GM19025 (cell line): ENCODE results near the gene ZSWIM8.
A peak's percentile ranks its signal among the peaks of the same experiment; 100 is the strongest.
"Not testable (repeated sequence)": the region's sequence is repeated elsewhere in the genome, so short reads cannot be mapped to it uniquely, and the experiment has no call there.

ENCODE experiments used
- ATAC-seq: cut with Tn5 transposase; IDR thresholded peaks from one replicate; pipeline ENCODE4 v1.9.1; 2021; ENCODE audit warnings: mild to moderate bottlenecking, low read depth, moderate library complexity; ENCODE audit not compliant: unreplicated experiment

The ZSWIM8 gene

DNA sequence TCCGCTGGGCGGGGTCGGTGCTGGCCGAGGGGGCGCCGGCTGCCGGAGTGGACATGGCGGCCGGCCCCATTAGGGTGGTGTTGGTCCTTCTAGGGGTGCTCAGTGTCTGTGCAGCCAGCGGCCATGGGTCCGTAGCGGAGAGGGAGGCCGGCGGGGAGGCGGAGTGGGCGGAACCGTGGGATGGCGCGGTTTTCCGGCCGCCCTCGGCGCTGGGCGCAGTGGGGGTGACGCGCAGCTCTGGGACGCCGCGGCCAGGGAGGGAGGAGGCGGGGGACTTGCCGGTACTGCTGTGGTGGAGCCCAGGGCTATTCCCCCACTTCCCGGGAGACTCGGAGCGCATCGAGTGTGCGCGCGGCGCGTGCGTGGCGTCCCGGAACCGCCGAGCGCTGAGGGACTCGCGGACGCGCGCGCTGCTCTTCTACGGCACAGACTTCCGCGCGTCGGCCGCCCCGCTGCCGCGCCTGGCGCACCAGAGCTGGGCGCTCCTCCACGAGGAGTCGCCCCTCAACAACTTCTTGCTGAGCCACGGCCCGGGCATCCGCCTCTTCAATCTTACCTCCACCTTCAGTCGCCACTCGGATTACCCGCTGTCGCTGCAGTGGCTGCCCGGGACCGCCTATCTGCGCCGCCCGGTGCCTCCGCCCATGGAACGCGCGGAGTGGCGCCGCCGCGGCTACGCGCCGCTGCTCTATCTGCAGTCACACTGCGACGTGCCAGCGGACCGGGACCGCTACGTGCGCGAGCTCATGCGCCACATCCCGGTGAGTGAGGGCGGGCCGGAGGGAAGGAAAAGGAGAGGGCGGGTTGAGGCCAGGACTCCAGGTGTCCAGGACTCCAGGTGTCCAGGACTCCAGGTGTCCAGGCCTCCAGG, 12.9 kb upstream of the ZSWIM8 start:
- peak; percentile 64 for ATAC-seq

DNA sequence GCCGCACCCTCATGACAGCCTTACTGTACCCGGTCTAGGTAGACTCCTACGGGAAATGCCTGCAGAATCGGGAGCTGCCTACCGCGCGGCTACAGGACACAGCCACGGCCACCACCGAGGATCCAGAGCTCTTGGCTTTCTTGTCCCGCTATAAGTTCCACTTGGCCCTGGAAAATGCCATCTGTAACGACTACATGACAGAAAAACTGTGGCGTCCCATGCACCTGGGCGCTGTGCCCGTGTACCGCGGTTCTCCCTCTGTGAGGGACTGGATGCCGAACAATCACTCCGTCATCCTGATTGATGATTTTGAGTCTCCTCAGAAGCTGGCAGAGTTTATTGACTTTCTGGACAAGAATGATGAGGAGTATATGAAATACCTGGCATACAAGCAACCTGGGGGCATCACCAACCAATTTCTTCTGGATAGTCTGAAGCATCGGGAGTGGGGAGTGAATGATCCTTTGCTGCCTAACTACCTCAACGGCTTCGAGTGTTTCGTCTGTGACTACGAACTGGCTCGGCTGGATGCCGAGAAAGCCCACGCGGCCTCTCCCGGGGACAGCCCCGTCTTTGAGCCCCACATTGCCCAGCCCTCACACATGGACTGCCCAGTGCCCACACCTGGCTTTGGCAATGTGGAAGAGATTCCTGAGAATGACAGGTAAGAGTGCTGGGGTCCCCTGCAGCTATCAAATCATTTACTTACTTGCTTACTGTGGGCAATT, 12.1 kb upstream of the ZSWIM8 start:
- no peak for ATAC-seq

DNA sequence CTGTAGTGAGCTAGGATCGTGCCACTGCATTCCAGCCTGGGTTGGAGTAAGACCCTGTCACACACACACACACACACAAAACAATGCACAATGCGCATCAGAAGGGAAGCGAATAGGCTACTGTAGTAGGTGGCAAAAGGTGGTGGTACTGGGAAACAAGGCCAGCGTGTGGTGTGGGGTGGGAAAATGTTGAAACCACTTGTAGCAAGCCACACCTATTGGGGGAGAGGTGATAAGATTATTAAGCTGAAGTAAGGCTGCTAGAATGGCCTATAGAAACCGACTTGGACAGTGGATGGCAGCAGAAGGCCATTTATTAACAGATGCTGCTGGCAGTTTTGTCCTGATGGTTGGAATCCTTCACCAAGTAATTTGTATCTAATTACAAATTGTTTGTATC, 10.8 kb upstream of the ZSWIM8 start:
- ATAC-seq: no peak

DNA sequence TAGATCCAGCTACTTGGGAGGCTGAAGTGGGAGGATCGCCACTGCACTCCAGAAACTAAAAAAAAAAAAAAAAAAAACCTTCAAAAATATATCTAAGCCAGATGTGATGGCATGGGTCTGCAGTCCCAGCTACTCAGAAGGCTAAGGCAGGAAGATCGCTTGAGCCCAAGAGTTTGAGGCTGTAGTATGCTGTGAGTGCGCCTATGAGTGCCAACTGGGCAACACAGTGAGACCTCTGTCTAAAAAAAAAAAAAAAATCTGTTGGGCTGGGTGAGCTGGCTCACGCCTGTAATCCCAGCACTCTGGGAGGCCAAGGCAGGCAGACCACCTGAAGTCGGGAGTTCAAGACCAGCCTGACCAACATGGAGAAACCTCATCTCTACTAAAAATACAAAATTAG, 6.4 kb upstream of the ZSWIM8 start:
- ATAC-seq: no peak

DNA sequence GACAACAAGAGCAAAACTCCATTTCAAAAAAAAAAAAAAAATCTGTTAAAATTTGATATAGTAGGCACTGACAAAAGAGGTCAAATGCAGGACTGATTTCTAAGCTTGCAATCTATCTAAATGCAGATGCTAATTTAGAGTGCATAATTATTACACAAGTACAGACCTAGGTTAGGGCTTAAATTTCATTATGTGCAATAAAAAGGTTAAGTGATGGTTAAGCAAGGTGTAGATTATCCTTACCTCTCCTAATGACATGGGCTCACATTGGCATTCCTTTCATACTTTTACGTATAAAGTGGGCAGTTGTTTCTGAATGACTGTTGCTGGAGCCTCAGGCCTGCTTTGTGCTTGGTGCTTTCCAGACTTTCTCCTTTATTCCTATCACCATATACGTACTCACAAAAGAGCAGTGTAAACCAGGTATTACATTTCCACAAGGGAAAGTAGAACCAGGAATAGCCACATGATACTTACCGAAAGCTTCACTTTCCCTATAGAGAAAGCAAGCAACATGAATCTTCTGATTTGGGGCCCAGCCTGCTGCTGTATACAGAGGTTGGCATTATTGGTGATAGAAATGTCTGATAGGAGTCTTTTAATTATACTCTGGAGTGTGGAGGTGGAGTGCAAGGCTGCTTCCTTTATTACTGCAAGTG, 5.7 kb upstream of the ZSWIM8 start:
- no peak for ATAC-seq

DNA sequence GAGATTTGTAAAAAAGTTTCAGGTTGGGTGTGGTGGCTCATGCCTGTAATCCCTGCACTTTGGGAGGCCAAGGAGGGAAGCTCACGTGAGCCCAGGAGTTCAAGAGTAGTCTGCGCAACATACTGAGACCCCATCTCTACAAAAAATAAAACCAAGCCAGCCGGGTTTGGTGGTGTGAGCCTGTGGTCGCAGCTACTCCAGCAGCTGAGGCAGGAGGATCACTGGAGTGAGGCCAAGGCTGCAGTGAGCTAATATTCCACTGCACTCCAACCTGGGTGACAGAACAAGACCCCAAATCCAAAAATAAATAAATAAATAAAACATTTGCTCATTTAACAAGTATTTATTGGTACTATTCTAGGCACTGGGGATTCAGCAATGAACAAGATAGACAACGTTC, 5.1 kb upstream of the ZSWIM8 start:
- ATAC-seq: no peak

DNA sequence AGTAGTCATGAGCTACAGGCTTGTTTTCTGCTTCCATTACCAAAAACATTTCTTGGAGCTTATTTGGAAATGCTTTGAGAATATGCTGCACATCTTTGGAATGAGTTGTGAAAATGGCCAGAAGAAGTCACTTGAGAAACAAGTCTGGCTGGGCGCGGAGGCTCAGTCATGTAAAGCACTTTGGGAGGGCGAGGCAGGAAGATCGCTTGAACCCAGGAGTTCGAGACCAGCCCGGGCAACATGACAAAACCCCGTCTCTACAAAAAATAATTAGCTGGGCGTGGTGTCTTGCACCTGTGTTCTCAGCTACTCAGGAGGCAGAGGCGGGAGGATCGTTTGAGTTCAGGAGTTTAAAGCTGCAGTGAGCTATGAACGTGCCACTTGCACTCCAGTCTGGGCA, 4.4 kb upstream of the ZSWIM8 start:
- ATAC-seq: no peak

DNA sequence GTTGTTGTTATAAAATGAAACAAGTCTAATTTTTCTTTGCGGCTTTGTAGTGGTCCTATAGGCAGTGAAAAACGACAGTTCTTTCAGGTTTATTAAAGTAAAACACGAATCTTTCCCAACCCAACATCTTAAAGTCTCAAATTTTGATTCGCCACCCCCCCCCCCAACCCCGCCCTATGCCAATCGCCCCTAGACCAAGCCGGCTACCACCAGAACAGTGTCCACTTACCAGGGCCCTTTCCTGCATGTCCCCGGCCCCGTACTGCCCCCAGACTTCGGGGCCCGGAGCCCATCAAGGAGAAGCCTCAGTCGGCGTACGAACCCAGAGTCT, 3.9 kb upstream of the ZSWIM8 start:
- ATAC-seq: no peak

DNA sequence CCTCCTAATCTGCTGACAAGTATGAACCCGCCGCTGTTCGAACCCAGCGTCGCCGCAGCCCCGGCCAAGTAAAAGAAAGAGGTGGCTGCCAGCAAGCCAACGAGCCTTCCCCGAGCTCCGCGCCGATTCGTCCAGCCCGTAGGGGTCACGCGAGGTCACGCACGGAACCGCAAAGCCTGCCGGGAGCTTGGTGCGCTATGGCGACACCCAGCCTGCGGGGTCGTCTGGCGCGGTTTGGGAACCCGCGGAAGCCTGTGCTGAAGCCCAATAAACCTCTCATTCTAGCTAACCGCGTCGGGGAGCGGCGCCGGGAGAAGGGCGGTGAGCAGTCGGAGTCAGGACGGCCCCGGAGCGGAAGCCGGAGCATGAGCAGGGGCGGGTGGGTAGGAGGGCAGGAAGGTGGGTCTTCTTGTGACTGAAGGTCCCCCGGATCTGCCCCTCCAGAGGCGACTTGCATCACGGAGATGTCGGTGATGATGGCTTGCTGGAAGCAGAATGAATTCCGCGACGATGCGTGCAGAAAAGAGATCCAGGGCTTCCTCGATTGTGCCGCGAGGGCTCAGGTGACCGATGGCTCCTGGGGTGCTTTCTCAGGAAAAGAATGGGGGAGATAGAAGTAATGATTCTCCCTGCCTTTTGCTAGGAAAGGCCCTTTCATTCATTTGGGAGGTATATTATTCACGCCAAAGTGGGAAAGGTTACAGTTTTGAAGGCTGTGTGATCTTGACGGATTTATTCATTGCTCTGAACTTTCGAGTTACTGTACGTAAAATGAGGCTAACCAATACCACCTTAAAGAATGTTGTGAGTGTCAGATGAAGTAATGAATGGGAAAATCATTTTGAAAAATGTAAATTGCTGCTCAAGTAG, 3.3 kb upstream of the ZSWIM8 start, which contains the start of gene CHCHD1:
Gene CHCHD1, plus strand, starts transcription at position 170 of the 870 bp plus-strand sequence. Its CDS starts 28 bp downstream, at position 198.
- peak; percentile 62 for ATAC-seq

DNA sequence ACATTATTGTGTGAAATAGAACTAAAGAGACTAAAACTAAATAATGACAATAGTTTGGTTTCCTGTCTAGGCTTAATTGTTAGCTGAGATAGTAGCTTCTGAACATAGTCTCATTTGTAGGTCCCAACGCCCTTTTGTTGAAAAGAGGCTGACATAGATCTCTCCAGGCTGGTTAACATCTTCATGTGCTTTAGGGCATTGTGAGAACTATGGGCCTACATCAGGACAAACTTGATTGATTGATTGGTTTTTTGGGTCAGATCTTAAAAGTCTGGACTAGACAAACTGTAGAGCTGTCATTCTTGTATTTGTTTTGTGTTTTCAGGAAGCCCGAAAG, 2.7 kb upstream of the ZSWIM8 start:
- ATAC-seq: no peak

DNA sequence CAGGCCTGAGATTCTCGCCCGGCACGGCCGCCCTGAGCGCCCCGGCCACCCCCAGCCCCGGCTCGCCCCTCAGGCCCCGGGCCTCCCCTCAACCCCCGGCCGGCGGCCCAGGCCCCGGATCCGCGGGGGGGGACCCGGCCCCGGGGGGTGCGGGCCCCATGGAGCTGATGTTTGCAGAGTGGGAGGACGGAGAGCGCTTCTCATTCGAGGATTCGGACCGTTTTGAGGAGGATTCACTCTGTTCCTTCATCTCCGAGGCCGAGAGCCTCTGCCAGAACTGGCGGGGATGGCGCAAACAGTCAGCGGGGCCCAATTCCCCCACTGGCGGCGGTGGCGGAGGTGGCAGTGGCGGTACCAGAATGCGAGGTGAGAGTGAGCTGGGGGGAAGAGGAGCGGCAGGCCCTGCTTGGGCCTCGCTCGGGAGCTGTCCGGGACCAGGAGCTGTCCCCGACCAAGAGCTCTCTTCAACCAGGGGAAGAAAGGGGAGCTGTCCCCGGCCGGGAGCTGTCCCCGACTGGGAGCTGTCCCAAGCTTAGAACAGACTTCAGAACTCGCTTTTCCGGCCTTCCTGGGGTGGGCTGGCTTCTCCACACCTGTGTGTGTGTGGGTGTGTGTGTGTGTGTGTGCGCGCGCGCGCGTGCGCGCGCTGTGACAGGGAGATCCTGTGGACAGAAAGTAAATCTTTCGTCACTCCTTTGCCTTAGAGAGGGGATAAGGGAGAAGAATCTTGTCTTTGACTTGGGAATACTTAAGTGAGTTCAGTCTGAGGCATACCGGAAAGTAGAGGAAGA, 510 bp downstream of the ZSWIM8 start:
- ATAC-seq: peak; percentile 21

DNA sequence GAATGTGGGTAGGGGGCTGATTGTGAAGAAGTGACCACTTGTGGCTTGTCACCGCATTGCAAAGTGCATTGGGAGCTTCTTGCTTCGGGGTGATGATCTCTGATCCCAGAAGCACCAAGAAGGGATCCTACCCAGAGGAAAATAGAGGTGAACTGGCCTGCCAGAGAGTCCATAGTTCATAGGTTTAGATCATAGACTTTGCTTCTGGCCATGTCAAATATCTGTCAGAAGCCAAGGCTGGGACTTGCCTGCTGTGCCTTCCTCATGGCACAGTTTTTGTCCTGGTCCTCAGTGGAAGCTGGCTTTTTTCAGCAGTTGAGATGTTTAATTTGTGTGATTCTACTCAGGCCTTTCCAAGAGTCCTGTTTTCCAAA, 1.1 kb downstream of the ZSWIM8 start:
- ATAC-seq: no peak

DNA sequence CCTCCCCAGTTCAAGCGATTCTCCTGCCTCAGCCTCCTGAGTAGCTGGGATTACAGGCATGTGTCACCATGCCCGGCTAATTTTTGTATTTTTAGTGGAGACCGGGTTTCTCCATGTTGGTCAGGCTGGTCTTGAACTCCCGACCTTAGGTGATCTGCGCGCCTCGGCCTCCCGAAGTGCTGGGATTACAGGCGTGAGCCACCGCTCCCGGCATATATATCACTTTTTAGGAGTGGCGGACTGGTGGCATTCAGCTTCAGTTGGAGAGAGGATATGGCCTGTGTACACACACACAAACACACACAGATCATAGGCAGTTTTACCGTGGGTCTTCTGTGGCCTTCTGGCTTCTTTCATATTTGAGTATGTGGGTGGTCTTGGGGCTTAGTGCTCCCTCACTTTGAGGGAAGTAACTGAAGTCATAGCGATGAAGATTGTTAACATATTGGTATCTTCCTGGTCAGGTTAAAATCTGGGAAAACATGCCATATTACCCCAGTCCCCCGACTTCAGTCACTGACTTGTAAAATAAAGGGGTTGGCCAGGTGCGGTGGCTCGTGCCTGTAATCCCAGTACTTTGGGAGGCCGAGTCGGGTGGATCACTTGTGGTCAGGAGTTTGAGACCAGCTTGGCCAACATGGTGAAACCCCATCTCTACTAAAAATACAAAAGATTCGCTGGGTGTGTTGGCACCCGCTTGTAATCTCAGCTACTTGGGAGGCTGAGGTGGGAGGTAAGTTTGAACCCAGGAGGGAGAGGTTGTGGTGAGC, 1.8 kb downstream of the ZSWIM8 start:
- ATAC-seq: not testable (repeated sequence)

DNA sequence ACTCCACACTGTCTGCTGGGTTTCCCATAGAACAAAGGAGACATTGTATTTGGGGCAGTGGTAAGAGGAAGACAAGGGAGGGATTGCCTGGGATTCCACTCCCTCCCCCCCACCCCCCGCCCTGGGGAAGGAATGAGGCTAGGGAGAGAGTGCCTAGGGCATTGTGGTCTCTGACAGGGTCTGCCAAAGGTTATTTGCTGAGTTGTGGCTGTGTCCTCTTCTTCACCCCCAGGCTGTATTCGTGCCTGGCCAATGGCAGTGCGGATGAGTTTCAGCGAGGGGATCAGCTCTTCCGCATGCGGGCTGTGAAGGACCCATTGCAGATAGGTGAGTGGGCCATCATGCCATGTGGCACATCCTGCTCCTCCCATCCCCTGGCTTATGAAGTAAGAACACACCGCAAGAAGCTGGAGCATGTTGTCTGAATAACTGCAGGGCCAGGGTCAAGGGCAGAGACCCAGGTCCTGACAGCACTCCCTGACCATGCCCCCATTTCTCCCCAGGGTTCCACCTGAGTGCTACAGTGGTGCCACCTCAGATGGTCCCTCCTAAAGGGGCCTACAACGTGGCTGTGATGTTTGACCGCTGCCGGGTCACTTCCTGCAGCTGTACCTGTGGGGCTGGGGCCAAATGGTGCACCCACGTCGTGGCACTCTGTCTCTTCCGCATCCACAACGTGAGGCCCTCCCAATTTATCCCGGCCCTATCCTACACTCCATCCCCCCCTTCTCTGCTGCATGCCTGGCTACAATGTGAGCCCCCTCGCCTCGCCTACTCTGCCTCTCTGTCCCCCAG, 3.7 kb downstream of the ZSWIM8 start:
- ATAC-seq: no peak

DNA sequence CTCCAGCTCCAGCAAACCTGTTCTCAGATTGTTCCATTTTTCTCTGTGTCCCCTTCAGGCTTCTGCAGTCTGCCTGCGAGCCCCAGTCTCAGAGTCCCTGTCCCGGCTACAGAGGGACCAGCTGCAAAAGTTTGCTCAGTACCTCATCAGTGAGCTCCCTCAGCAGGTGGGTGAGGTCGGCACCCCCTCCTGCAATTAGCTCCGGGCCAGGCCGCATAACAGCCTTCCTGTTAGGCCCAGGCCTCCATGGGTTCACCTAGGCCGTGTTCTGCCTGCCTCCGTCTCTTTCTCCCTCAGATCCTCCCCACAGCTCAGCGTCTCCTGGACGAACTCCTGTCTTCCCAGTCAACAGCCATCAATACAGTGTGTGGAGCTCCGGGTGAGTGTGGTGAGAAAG, 4.3 kb downstream of the ZSWIM8 start:
- no peak for ATAC-seq

DNA sequence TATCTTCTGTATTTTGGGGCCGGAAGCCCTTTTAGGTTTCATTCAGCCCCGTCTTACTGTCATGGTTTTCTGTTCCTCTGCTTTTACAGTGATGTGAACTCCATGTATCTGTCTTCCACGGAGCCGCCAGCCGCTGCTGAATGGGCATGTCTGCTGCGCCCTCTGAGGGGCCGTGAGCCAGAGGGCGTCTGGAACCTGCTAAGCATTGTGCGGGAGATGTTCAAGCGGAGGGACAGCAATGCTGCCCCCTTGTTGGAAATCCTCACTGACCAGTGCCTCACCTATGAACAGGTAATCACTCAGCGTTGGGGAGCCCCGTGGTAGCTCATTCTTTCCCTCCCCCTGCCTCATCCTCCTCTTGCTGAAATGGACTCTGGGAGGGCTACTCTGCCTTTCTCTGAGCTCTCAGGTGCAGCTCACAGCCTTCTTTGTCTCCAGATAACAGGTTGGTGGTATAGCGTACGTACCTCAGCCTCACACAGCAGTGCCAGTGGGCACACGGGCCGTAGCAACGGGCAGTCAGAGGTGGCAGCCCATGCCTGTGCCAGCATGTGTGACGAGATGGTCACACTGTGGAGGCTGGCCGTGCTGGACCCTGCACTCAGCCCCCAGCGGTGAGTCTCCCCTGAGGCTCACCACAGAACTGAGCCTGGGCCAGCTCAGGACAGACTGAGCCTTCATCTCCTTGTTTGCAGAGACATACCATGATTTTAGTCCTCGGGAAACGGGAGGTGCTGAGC, 5.7 kb downstream of the ZSWIM8 start:
- ATAC-seq: no peak

DNA sequence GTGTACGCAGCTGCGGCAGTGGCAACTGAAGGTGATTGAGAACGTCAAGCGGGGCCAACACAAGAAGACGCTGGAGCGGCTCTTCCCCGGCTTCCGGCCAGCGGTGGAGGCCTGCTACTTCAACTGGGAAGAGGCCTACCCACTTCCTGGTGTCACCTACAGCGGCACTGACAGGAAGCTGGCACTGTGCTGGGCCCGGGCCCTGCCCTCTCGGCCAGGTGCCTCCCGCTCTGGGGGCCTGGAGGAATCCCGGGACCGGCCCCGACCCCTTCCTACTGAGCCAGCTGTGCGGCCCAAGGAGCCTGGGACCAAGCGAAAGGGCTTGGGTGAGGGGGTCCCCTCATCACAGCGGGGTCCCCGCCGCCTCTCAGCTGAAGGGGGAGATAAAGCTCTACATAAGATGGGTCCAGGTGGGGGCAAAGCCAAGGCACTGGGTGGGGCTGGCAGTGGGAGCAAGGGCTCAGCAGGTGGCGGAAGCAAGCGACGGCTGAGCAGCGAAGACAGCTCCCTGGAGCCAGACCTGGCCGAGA, 6.5 kb downstream of the ZSWIM8 start:
- no peak for ATAC-seq
